Loucy (cell line): ENCODE data around the gene SIRT1.

ENCODE experiments used
- H2AFZ ChIP-seq: fragments of 200-600 bp; sonication (generic); 2 replicates; pipeline ENCODE4 v1.6.0; 2016; ENCODE audit warnings: antibody characterized with exemption, mild to moderate bottlenecking, low read length, moderate library complexity
- H3F3A ChIP-seq: fragments of 200-600 bp; 2 replicates; pipeline ENCODE4 v1.6.0; 2016; ENCODE audit warnings: antibody characterized with exemption, low read depth, mild to moderate bottlenecking
- H3K27me3 ChIP-seq: fragments of 200-600 bp; sonication (generic); 2 replicates; pipeline ENCODE4 v1.6.1; 2014; ENCODE audit warnings: low read length, mild to moderate bottlenecking; ENCODE audit not compliant: insufficient read depth, poor library complexity, severe bottlenecking
- H3K36me3 ChIP-seq: fragments of 200-600 bp; sonication (generic); 2 replicates; pipeline ENCODE4 v1.6.1; 2016; ENCODE audit warnings: low read length; ENCODE audit not compliant: insufficient read depth
- H3K4me1 ChIP-seq: fragments of 200-600 bp; sonication (generic); 2 replicates; pipeline ENCODE4 v1.5.1; 2014; ENCODE audit warnings: low read length, mild to moderate bottlenecking; ENCODE audit not compliant: insufficient read depth, poor library complexity, severe bottlenecking
- H3K4me2 ChIP-seq: fragments of 200-600 bp; sonication (generic); 2 replicates; pipeline ENCODE4 v1.6.0; 2014; ENCODE audit warnings: antibody characterized with exemption, low read length, low read depth, mild to moderate bottlenecking; ENCODE audit not compliant: poor library complexity, severe bottlenecking
- H3K4me3 ChIP-seq: fragments of 200-600 bp; sonication (generic); 2 replicates; pipeline ENCODE4 v1.5.1; 2014; ENCODE audit warnings: low read length, mild to moderate bottlenecking, mixed read lengths; ENCODE audit not compliant: poor library complexity, severe bottlenecking
- H3K79me2 ChIP-seq: fragments of 200-600 bp; sonication (generic); 2 replicates; pipeline ENCODE4 v1.6.1; 2014; ENCODE audit warnings: low read length; ENCODE audit not compliant: insufficient read depth
- H3K9ac ChIP-seq: fragments of 200-600 bp; sonication (generic); 2 replicates; pipeline ENCODE4 v1.6.0; 2014; ENCODE audit warnings: mild to moderate bottlenecking, low read depth, low read length, moderate library complexity; ENCODE audit not compliant: poor library complexity, severe bottlenecking
- H3K9me2 ChIP-seq: fragments of 200-600 bp; sonication (generic); replicated peaks from 2 replicates; pipeline ENCODE4 v1.6.1; 2016; ENCODE audit warnings: low read depth, low read length, mixed read lengths
- H3K9me3 ChIP-seq: fragments of 200-600 bp; sonication (generic); 2 replicates; pipeline ENCODE4 v1.6.1; 2014; ENCODE audit warnings: mild to moderate bottlenecking, antibody characterized with exemption, low read length, low read depth; ENCODE audit not compliant: insufficient read depth
- H4K20me1 ChIP-seq: fragments of 200-600 bp; sonication (generic); 2 replicates; pipeline ENCODE4 v1.6.0; 2014; ENCODE audit warnings: antibody characterized with exemption, low read length, mild to moderate bottlenecking; ENCODE audit not compliant: insufficient read depth, poor library complexity, severe bottlenecking
- CTCF ChIP-seq: fragments of 200-600 bp; sonication (generic); conservative IDR thresholded peaks from 2 replicates; pipeline ENCODE4 v1.5.1; 2014; ENCODE audit warnings: mild to moderate bottlenecking, antibody characterized with exemption, low read length
- EZH2phosphoT487 ChIP-seq: fragments of 200-600 bp; IDR thresholded peaks from 2 replicates; pipeline ENCODE4 v1.6.1; 2018; ENCODE audit warnings: antibody characterized with exemption, mild to moderate bottlenecking, moderate library complexity, borderline replicate concordance

SIRT1 gene

GRCh38 chr10:67861750-67862432 is 22.6 kb upstream of the SIRT1 start:
- no peaks in the 10 kb centered on the region for H3K9me3 ChIP-seq
- H3K79me2 ChIP-seq: no peaks in the 10 kb centered on the region
- no peaks in the 10 kb centered on the region for H3K4me1 ChIP-seq
- H3K9me2 ChIP-seq: no peaks in the 10 kb centered on the region
- no peak overlapping the region for H3K9ac ChIP-seq
- H2AFZ ChIP-seq: no peak overlapping the region
- H4K20me1 ChIP-seq: no peaks in the 10 kb centered on the region
- no peak overlapping the region for H3K4me2 ChIP-seq
- H3K27me3 ChIP-seq: no peaks in the 10 kb centered on the region
- TF ChIP-seq CTCF: no peak
- no peak for TF ChIP-seq EZH2phosphoT487
- no peak overlapping the region for H3K4me3 ChIP-seq
- H3K36me3 ChIP-seq: no peaks in the 10 kb centered on the region
- no peaks in the 10 kb centered on the region for H3F3A ChIP-seq

- no peak for TF ChIP-seq CTCF
- no peak for TF ChIP-seq EZH2phosphoT487
- peak overlapping the region; percentile 51; the same call in 1 of the 2 replicates for H2AFZ ChIP-seq
Measured at GRCh38 chr10:67863094-67863493, 21.4 kb upstream of the SIRT1 start.

GRCh38 chr10:67864607-67865371 is 19.7 kb upstream of the SIRT1 start:
- TF ChIP-seq EZH2phosphoT487: no peak
- TF ChIP-seq CTCF: no peak
- H2AFZ ChIP-seq: no peak overlapping the region
- no peak overlapping the region for H3K4me2 ChIP-seq

More at GRCh38 chr10:67863094-67863493, 21.4 kb upstream of the SIRT1 start:
- Histone ChIP-seq H3F3A (no peaks in the 10 kb centered on the region), H3K9ac (no peak overlapping the region), H3K9me2 (no peaks in the 10 kb centered on the region), H3K36me3 (no peaks in the 10 kb centered on the region), H3K4me3 (no peak overlapping the region), H4K20me1 (no peaks in the 10 kb centered on the region), H3K4me2 (no peak overlapping the region), H3K9me3 (no peaks in the 10 kb centered on the region), H3K4me1 (no peaks in the 10 kb centered on the region), H3K79me2 (no peaks in the 10 kb centered on the region), H3K27me3 (no peaks in the 10 kb centered on the region)

More at GRCh38 chr10:67864607-67865371, 19.7 kb upstream of the SIRT1 start:
- Histone ChIP-seq H3K27me3 (no peaks in the 10 kb centered on the region), H3K4me3 (no peak overlapping the region), H3K9me3 (no peaks in the 10 kb centered on the region), H3K36me3 (no peaks in the 10 kb centered on the region), H3K4me1 (no peaks in the 10 kb centered on the region), H3F3A (no peaks in the 10 kb centered on the region), H3K9me2 (no peaks in the 10 kb centered on the region), H4K20me1 (no peaks in the 10 kb centered on the region), H3K79me2 (no peaks in the 10 kb centered on the region), H3K9ac (no peak overlapping the region)
